Hepatocyte (in vitro differentiated cells): ENCODE data around the gene DENND2D. TPM values are rescaled to one million over a fixed set of nuclear protein-coding genes. Genes with fewer than 3 reads are reported as not detected.
A peak's percentile ranks its signal among the peaks of the same experiment; 100 is the strongest.

Experiments
- DNase-seq: peaks from one replicate; pipeline ENCODE4 v3.0.0-alpha.2; 2016; ENCODE audit warnings: low spot score
- H2AFZ ChIP-seq: fragments of 200-600 bp; sonication (generic); 2 replicates; pipeline ENCODE4 v1.6.0; 2016; ENCODE audit warnings: antibody characterized with exemption, mild to moderate bottlenecking
- H3K27ac ChIP-seq: fragments of 200-600 bp; sonication (generic); 2 replicates; pipeline ENCODE4 v1.5.1; 2016; ENCODE audit warnings: mild to moderate bottlenecking
- H3K27me3 ChIP-seq: fragments of 200-600 bp; sonication (generic); 2 replicates; pipeline ENCODE4 v1.6.1; 2016
- H3K36me3 ChIP-seq: fragments of 200-600 bp; sonication (generic); replicated peaks from 2 replicates; pipeline ENCODE4 v1.5.1; 2016; ENCODE audit warnings: low read depth; ENCODE audit not compliant: insufficient read depth
- H3K4me1 ChIP-seq: fragments of 200-600 bp; sonication (generic); 2 replicates; pipeline ENCODE4 v1.5.1; 2016; ENCODE audit warnings: mild to moderate bottlenecking, moderate library complexity; ENCODE audit not compliant: insufficient read depth
- H3K4me2 ChIP-seq: fragments of 200-600 bp; sonication (generic); 2 replicates; pipeline ENCODE4 v1.6.0; 2016
- H3K4me3 ChIP-seq: fragments of 200-600 bp; sonication (generic); 2 replicates; pipeline ENCODE4 v1.5.1; 2016; ENCODE audit warnings: mild to moderate bottlenecking
- H3K79me2 ChIP-seq: fragments of 200-600 bp; sonication (generic); 2 replicates; pipeline ENCODE4 v1.6.0; 2017; ENCODE audit warnings: mild to moderate bottlenecking
- H3K9me2 ChIP-seq: fragments of 200-600 bp; sonication (generic); replicated peaks from 2 replicates; pipeline ENCODE4 v1.6.0; 2017; ENCODE audit warnings: mild to moderate bottlenecking; ENCODE audit not compliant: insufficient read depth
- H3K9me3 ChIP-seq: fragments of 200-600 bp; sonication (generic); 2 replicates; pipeline ENCODE4 v1.5.1; 2016; ENCODE audit warnings: low read depth, mild to moderate bottlenecking
- H4K20me1 ChIP-seq: fragments of 200-600 bp; sonication (generic); 2 replicates; pipeline ENCODE4 v1.6.0; 2016; ENCODE audit warnings: mild to moderate bottlenecking; ENCODE audit not compliant: insufficient read depth, poor library complexity, severe bottlenecking
- EZH2 ChIP-seq: fragments of 200-600 bp; sonication (generic); IDR thresholded peaks from 2 replicates; pipeline ENCODE4 v1.6.1; 2016; ENCODE audit warnings: antibody characterized with exemption, mild to moderate bottlenecking, borderline replicate concordance
- EZH2phosphoT487 ChIP-seq: fragments of 200-600 bp; sonication (generic); IDR thresholded peaks from one replicate; pipeline ENCODE4 v1.6.1; 2018; ENCODE audit warnings: antibody characterized with exemption, mild to moderate bottlenecking, low read depth, moderate library complexity; ENCODE audit not compliant: unreplicated experiment, severe bottlenecking
- WGBS: methylation state at CpG from one replicate; pipeline ENCODE4 v1.1.6; 2016; ENCODE audit warnings: low lambda C conversion rate; ENCODE audit errors: missing lambda C conversion rate; 5-methylcytosine and 5-hydroxymethylcytosine counted together
- polyA plus RNA-seq: library from polyadenylated mRNA; unstranded; fragments of >200 nt; fragmentation: Nextera tagmentation; extraction: Ambion mirVana; gene quantifications from 2 replicates; pipeline ENCODE4 v1.2.1, GENCODE V29; 2016
- total RNA-seq: library from RNA; depleted of rRNA; stranded (reverse); fragments of >200 nt; gene quantifications from 2 replicates; pipeline ENCODE4 v1.2.3, GENCODE V29; 2014
- TF ChIP-seq, protein P1 (sequence below): fragments of 200-600 bp; sonication (generic); IDR thresholded peaks from 2 replicates; pipeline ENCODE4 v1.5.1; 2016; ENCODE audit warnings: antibody characterized with exemption, mild to moderate bottlenecking; ENCODE audit not compliant: poor library complexity

The DENND2D gene
- total and polyA plus RNA-seq, 2 experiments from 2014 or later, result 7.6 to 8.3 TPM

DNA sequence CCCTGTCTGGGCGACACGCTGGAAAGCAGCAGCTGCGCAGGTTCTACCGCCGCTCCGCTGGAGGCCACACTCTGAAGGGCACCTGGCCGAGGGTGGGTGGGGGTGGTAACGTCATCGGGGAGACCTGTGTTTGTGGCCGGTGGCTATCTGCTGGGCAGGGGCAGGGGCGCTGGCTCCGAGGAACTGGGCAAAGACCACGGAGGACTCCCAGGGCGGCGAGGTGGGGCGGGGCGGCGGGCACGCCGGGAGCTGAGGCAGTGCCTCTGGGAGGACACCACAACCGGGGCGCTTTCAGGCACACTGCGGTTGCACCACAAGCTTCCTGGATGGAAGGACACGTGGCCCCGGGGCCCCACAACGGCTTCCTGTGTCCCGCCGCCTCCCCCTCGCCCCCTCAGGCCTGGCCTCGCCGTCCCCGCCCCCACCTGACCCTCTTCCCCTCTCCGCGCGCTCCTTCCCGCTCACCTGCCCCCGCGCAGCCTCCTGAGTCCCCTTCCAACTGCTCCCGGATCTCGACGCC lies 3.3 kb upstream of the DENND2D start:
- TF ChIP-seq, protein P1, sequence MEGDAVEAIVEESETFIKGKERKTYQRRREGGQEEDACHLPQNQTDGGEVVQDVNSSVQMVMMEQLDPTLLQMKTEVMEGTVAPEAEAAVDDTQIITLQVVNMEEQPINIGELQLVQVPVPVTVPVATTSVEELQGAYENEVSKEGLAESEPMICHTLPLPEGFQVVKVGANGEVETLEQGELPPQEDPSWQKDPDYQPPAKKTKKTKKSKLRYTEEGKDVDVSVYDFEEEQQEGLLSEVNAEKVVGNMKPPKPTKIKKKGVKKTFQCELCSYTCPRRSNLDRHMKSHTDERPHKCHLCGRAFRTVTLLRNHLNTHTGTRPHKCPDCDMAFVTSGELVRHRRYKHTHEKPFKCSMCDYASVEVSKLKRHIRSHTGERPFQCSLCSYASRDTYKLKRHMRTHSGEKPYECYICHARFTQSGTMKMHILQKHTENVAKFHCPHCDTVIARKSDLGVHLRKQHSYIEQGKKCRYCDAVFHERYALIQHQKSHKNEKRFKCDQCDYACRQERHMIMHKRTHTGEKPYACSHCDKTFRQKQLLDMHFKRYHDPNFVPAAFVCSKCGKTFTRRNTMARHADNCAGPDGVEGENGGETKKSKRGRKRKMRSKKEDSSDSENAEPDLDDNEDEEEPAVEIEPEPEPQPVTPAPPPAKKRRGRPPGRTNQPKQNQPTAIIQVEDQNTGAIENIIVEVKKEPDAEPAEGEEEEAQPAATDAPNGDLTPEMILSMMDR, result no peak
- no peak for TF ChIP-seq EZH2phosphoT487
- no peak for TF ChIP-seq EZH2
- H3K4me1 ChIP-seq, result peaks cover 19% of the 10 kb centered on the region
- WGBS, result 84% methylated on average over 21 of the region's 41 CpGs
- no peak overlapping the region for H2AFZ ChIP-seq
- no peaks in the 10 kb centered on the region for H4K20me1 ChIP-seq
- H3K27ac ChIP-seq, result peak overlapping the region; percentile 63
- H3K9me2 ChIP-seq, result no peaks in the 10 kb centered on the region
- H3K4me2 ChIP-seq, result peak overlapping the region; percentile 73
- H3K36me3 ChIP-seq, result no peaks in the 10 kb centered on the region
- no peaks in the 10 kb centered on the region for H3K27me3 ChIP-seq
- no peaks in the 10 kb centered on the region for H3K79me2 ChIP-seq
- H3K4me3 ChIP-seq, result no peak overlapping the region
- no peaks in the 10 kb centered on the region for H3K9me3 ChIP-seq
- DNase-seq, result peak; percentile 53

DNA sequence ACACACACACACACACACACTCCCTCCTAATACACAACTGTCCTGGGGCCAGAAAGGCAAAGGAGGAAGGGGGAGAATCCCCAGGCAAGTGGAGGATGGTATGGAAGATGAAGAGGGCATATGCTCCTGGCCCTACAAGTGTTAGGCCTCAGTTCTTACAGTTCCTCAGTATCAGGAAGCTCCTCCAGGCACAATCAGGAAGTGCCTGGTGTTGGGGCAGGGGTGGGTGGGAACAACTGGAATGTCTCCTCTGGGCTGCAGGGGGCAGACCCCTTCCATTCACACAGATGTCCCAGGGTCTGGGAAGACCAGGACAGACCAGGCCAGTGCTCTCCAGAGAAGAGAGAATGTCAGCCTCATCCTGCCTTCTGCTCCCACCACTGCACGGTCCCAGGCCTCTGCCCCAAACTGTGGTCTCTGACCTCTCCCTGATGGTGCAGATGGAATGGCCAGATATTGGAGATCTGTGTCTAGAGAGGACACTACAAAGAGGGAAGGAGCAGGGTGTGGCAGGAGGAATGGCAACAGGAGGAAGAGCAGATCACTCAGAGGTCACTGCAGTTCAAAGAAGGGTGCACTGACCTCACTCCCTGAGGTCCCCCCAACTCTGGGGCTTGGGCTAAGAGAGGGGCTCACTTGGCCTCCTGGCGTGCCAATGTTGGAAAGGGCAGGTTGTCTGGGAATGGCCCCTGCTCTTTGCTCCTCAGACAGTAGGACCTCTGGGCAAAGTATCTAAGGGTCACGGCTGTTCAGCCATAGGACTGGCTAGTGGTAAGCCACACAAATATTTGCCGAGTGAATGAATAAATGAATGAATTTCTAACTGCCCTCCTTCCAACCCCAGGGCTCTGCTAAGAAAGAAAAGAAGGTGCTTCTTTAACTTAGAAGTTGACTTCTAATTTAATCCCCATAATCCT lies 2.5 kb upstream of the DENND2D start:
- no peak overlapping the region for H3K4me3 ChIP-seq

DNA sequence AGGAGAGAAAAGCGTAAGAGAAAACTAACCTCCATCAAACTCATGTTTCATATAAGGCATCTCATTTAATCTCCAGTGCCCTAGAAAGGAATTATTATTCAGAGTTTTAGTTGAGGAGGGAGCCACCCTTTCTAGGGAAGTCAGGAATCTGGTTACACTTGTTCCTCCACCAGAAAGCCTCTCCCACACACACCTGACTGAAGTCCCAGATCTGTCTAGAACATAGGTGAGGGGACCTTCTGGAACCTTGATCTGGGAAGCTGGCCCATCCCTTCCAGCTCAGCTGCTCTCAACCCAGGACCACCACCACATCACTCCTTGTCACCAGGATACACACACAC lies 1.9 kb upstream of the DENND2D start:
- no peaks in the 10 kb centered on the region for H4K20me1 ChIP-seq
- peaks cover 19% of the 10 kb centered on the region for H3K4me1 ChIP-seq
- TF ChIP-seq, protein P1, result no peak
- TF ChIP-seq EZH2phosphoT487 (no peak), EZH2 (no peak)
- 93% methylated on average over 1 of the region's 1 CpG for WGBS
- peak overlapping the region; percentile 63 for H3K27ac ChIP-seq
- no peaks in the 10 kb centered on the region for H3K9me3 ChIP-seq
- H3K36me3 ChIP-seq, result no peaks in the 10 kb centered on the region
- H3K9me2 ChIP-seq, result no peaks in the 10 kb centered on the region
- DNase-seq, result no peak
- no peaks in the 10 kb centered on the region for H3K27me3 ChIP-seq
- H2AFZ ChIP-seq, result no peak overlapping the region
- no peak overlapping the region for H3K4me2 ChIP-seq
- no peak overlapping the region for H3K4me3 ChIP-seq
- no peaks in the 10 kb centered on the region for H3K79me2 ChIP-seq

More for the DNA sequence above, 2.5 kb upstream of the DENND2D start:
- no peak for TF ChIP-seq EZH2
- TF ChIP-seq EZH2phosphoT487, result no peak
- TF ChIP-seq, protein P1, result no peak
- DNase-seq, result no peak
- Histone ChIP-seq H3K79me2 (no peaks in the 10 kb centered on the region), H3K36me3 (no peaks in the 10 kb centered on the region), H3K9me3 (no peaks in the 10 kb centered on the region), H3K9me2 (no peaks in the 10 kb centered on the region), H3K27ac (peak overlapping the region; percentile 63), H3K27me3 (no peaks in the 10 kb centered on the region), H2AFZ (no peak overlapping the region), H3K4me1 (peaks cover 19% of the 10 kb centered on the region), H3K4me2 (peak overlapping the region; percentile 73), H4K20me1 (no peaks in the 10 kb centered on the region)
- WGBS, result 86% methylated on average over 4 of the region's 4 CpGs
